Upper lobe of left lung (tissue), 6 donors: ENCODE results near the gene PLA2G2A. TPM values are rescaled to one million over a fixed set of nuclear protein-coding genes. Genes with fewer than 3 reads are reported as not detected.

ENCODE experiments used
- ATAC-seq, 2 donors: fragments of 200-7000 bp; cut with Tn5 transposase; one replicate each; pipeline ENCODE4 v1.9.1; 2022; ENCODE audit warnings: mild to moderate bottlenecking in 2 of 2, moderate library complexity in 2 of 2; ENCODE audit not compliant: low FRiP score in 2 of 2
- DNase-seq, 2 donors: peaks; one replicate each; pipeline ENCODE4 v3.0.0-alpha.2; 2019 to 2020
- H3K27ac ChIP-seq, 4 donors: fragments of 200-600 bp; sonication (generic); one replicate each; pipeline ENCODE4 v1.5.1; 2016 to 2019
- H3K27me3 ChIP-seq, 4 donors: fragments of 200-600 bp; sonication (generic); one replicate each; pipeline ENCODE4 v1.5.1; 2017 to 2019
- H3K36me3 ChIP-seq, 4 donors: fragments of 200-600 bp; sonication (generic); one replicate each; pipeline ENCODE4 v1.5.1; 2016 to 2019
- H3K4me1 ChIP-seq, 4 donors: fragments of 200-600 bp; sonication (generic); one replicate each; pipeline ENCODE4 v1.5.1; 2018 to 2019
- H3K4me3 ChIP-seq, 4 donors: fragments of 200-600 bp; sonication (generic); one replicate each; pipeline ENCODE4 v1.5.1; 2017 to 2019; ENCODE audit warnings: mild to moderate bottlenecking in 2 of 4, moderate library complexity in 1 of 4
- H3K9me3 ChIP-seq, 4 donors: fragments of 200-600 bp; sonication (generic); one replicate each; pipeline ENCODE4 v1.5.1; 2018 to 2019
- EP300 ChIP-seq, 4 donors: sonication (generic); formaldehyde crosslinking; IDR thresholded peaks; one replicate each; pipeline ENCODE4 v1.5.1; 2017; ENCODE audit warnings: antibody characterized with exemption in 4 of 4, control low read depth in 2 of 4
- POLR2A ChIP-seq, 4 donors: fragments of 450-650 bp; IDR thresholded peaks; one replicate each; pipeline ENCODE4 v1.5.1; 2016 to 2017; ENCODE audit warnings: antibody characterized with exemption in 4 of 4, mild to moderate bottlenecking in 2 of 4
- POLR2AphosphoS5 ChIP-seq, 2 donors: sonication (generic); formaldehyde crosslinking; IDR thresholded peaks; one replicate each; pipeline ENCODE4 v1.5.1; 2017; ENCODE audit warnings: antibody characterized with exemption in 2 of 2
- WGBS, 2 donors: methylation state at CpG; one replicate each; pipeline ENCODE4 v1.1.5; 2017 to 2018; 5-methylcytosine and 5-hydroxymethylcytosine counted together
- total RNA-seq, 6 donors: library from RNA; depleted of rRNA in 4 of 6; stranded (reverse); fragments of >200 nt in 4 of 6; gene quantifications; one replicate each; pipeline versions ENCODE4 v1.1.0 to v1.2.1, GENCODE V29; 2016 to 2021
- TF ChIP-seq, protein P1 (sequence below), 6 experiments: fragments of 450-650 bp in 4 of 6; fragments of 200-600 bp in 2 of 6; sonication (generic) in 2 of 6; IDR thresholded peaks; one replicate each; pipeline ENCODE4 v1.5.1; 2016 to 2019; ENCODE audit warnings: antibody characterized with exemption in 6 of 6
- donor health status: DM: no; HTN: no; CAD: no; lungs with moderate emphysema.
- donor health status: DM: no; HTN: yes; CAD: no; lungs with severe emphysema.

Gene PLA2G2A
- total RNA-seq, 6 donors from 2014 or later: 0.76 to 136 (median 14.9) TPM; not detected in 1

DNA sequence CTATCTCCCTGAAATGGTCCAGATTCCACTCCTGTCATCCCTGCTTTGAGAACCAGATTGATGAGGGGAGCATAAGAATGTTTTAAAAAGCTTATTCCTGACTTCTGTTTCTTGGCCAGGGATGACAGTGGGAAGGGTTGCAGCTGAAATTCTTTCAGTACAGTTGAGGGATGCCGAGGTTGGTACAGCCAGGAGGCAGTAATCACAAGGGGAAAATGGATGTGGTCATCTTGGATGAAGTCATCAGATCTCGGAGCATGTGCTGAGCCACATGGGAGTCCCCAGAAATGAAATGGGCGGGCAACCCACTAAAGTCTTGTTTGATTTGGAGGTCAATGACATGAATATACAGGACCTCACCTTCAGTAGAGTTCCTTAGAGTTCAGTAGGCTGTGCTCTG lies 37.3 kb downstream of the PLA2G2A start:
- no peak for DNase-seq
- Histone ChIP-seq H3K9me3 (no peaks in the 10 kb centered on the region), H3K4me1 (no peaks in the 10 kb centered on the region), H3K36me3 (no peaks in the 10 kb centered on the region), H3K4me3 (no peak overlapping the region), H3K27ac (no peak overlapping the region), H3K27me3 (no peaks in the 10 kb centered on the region)
- WGBS, 2 donors: 77 to 79% methylated on average over 3 of the region's 3 CpGs
- ATAC-seq: peak in 1 of 2 donors; percentile 70
- TF ChIP-seq, protein P1, sequence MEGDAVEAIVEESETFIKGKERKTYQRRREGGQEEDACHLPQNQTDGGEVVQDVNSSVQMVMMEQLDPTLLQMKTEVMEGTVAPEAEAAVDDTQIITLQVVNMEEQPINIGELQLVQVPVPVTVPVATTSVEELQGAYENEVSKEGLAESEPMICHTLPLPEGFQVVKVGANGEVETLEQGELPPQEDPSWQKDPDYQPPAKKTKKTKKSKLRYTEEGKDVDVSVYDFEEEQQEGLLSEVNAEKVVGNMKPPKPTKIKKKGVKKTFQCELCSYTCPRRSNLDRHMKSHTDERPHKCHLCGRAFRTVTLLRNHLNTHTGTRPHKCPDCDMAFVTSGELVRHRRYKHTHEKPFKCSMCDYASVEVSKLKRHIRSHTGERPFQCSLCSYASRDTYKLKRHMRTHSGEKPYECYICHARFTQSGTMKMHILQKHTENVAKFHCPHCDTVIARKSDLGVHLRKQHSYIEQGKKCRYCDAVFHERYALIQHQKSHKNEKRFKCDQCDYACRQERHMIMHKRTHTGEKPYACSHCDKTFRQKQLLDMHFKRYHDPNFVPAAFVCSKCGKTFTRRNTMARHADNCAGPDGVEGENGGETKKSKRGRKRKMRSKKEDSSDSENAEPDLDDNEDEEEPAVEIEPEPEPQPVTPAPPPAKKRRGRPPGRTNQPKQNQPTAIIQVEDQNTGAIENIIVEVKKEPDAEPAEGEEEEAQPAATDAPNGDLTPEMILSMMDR (IDR thresholded peaks at IDR 0.05): no peak
- no peak for TF ChIP-seq POLR2AphosphoS5 (IDR thresholded peaks at IDR 0.05)

DNA sequence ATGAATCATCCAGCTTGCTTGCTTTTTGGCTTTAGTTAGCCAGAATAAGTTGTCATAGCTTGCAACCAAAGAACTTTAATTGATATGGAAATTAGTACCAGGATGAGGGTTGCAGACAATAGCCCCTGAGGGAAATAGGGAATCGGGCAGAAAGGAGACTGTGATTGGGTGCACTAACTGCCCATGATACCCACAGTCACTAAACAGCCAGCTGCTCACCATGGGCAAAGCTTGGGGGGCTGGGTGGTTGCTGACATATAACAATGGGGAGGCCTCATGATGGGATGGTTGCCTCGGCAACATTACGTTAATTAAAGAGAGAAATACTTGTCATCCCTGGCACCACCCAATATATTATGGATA lies 38.2 kb downstream of the PLA2G2A start:
- H3K27me3 ChIP-seq: no peaks in the 10 kb centered on the region
- ATAC-seq (no peak), DNase-seq (no peak)
- no peaks in the 10 kb centered on the region for H3K4me1 ChIP-seq
- H3K27ac ChIP-seq: no peak overlapping the region
- H3K4me3 ChIP-seq: no peak overlapping the region
- 86 to 96% methylated on average over 3 of the region's 3 CpGs for WGBS, 2 donors
- TF ChIP-seq, protein P1 (IDR thresholded peaks at IDR 0.05): no peak
- TF ChIP-seq EP300 (IDR thresholded peaks at IDR 0.05) (no peak), POLR2A (IDR thresholded peaks at IDR 0.05) (no peak), POLR2AphosphoS5 (IDR thresholded peaks at IDR 0.05) (no peak)
- H3K9me3 ChIP-seq: no peaks in the 10 kb centered on the region
- no peaks in the 10 kb centered on the region for H3K36me3 ChIP-seq

DNA sequence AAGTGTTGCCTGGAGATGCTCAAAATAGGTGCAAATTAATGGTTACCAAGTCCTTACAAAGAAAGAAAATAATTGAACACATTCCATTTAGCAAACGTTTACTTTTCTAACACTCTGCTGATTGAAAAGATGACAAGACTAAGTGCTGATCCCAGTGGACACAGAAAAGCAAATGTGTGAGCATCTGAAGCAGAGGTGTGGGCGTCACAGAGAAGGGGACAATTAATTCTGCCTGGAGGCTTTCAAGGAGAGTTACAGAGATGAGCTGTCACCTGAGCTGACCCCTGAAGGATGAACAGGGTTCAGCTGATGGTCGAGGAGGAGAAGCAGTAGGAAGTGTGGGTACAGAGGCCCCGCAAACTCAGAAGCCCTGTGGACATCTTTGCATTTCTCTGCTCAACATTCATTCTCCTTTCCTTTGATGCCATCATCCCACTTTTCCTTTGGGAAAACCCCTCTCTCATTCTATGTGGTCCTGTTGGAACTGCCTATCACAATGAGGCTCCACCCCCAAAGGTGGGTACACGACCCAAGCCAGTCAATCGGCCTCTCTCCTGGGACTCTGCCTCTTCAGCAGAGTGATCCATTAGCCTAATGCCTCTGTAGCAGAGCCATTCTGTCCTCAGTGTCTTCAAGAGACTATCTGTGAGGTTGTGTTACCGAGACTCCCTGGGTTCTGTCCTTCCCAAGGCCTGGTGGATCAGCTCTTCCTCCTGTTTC lies 38.8 kb downstream of the PLA2G2A start:
- no peaks in the 10 kb centered on the region for H3K9me3 ChIP-seq
- TF ChIP-seq POLR2A (IDR thresholded peaks at IDR 0.05) (no peak), POLR2AphosphoS5 (IDR thresholded peaks at IDR 0.05) (no peak), EP300 (IDR thresholded peaks at IDR 0.05) (no peak)
- TF ChIP-seq, protein P1 (IDR thresholded peaks at IDR 0.05): no peak
- no peaks in the 10 kb centered on the region for H3K27me3 ChIP-seq
- 66 to 71% methylated on average over 7 of the region's 7 CpGs for WGBS, 2 donors
- no peak for ATAC-seq
- no peak overlapping the region for H3K27ac ChIP-seq
- H3K4me1 ChIP-seq: no peaks in the 10 kb centered on the region
- no peak overlapping the region for H3K4me3 ChIP-seq
- DNase-seq: no peak
- H3K36me3 ChIP-seq: no peaks in the 10 kb centered on the region

DNA sequence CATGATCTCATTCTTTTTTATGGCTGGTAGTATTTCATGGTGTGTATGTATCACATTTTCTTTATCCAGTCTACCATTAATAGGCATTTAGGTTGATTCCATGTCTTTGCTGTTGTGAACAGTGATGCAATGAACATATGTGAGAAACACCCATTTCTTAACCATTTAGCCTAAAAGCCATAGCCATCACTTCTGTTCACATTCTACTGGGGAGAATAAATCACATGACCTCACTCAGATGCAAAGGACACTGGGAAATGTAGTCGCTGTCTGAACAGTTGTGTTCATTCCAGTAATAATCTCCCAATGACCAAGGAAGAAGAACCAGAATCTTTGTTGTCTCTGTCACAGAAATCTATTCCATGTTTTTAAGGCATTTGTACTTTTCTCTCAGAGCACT lies 40.9 kb downstream of the PLA2G2A start:
- Histone ChIP-seq H3K4me1 (no peaks in the 10 kb centered on the region), H3K36me3 (no peaks in the 10 kb centered on the region), H3K4me3 (no peak overlapping the region), H3K27me3 (no peaks in the 10 kb centered on the region), H3K9me3 (no peaks in the 10 kb centered on the region), H3K27ac (no peak overlapping the region)
- TF ChIP-seq POLR2AphosphoS5 (IDR thresholded peaks at IDR 0.05): no peak
- TF ChIP-seq, protein P1 (IDR thresholded peaks at IDR 0.05): no peak
- no peak for TF ChIP-seq POLR2A (IDR thresholded peaks at IDR 0.05)
- no peak for TF ChIP-seq EP300 (IDR thresholded peaks at IDR 0.05)
- no peak for DNase-seq
- WGBS, 2 donors: 90 to 95% methylated on average over 1 of the region's 1 CpG
- ATAC-seq: no peak
